H1 (cell line): Measurements from ENCODE around the gene RTF1. TPM values are rescaled to one million over a fixed set of nuclear protein-coding genes. Genes with fewer than 3 reads are reported as not detected.

ENCODE experiments used
- CTCF ChIA-PET: fragments of 300-600 bp; sonication (Branson Sonifier 250); formaldehyde crosslinking; loops from one replicate; lab custom pipeline; 2021; ENCODE audit not compliant: partially characterized antibody; lab: Charles Lee
- POLR2A ChIA-PET: fragments of 300-600 bp; sonication (Branson Sonifier 250); formaldehyde crosslinking; loops from one replicate; lab custom pipeline; 2021; ENCODE audit warnings: inconsistent platforms; ENCODE audit not compliant: partially characterized antibody; lab: Charles Lee
- DNase-seq, 2 experiments: peaks; one replicate each; pipeline versions ENCODE4 v3.0.0 to v3.0.0-alpha.2; 2010 to 2022; ENCODE audit warnings: low spot score in 2 of 2, low read depth in 1 of 2, mixed read lengths in 1 of 2
- FAIRE-seq: peaks from 2 replicates; lab custom pipeline; 2011; peaks lifted over from hg19 to GRCh38; lab: Jason Lieb, UNC
- H2AFZ ChIP-seq: 2 replicates; pipeline ENCODE4 v1.8.1; 2012; ENCODE audit warnings: low read length, inconsistent platforms
- H2AK5ac ChIP-seq: 2 replicates; pipeline ENCODE4 v1.6.1; 2013; ENCODE audit warnings: low read depth, low read length
- H2BK120ac ChIP-seq: replicated peaks from 2 replicates; pipeline ENCODE3; 2013; ENCODE audit warnings: low read depth, low read length, inconsistent platforms
- H2BK12ac ChIP-seq: 2 replicates; pipeline ENCODE4 v1.6.1; 2013; ENCODE audit warnings: low read depth, low read length
- H2BK15ac ChIP-seq: 2 replicates; pipeline ENCODE4 v1.6.1; 2013; ENCODE audit warnings: low read length
- H2BK20ac ChIP-seq: 2 replicates; pipeline ENCODE4 v1.6.1; 2013; ENCODE audit warnings: low read length
- H2BK5ac ChIP-seq: 2 replicates; pipeline ENCODE4 v1.6.1; 2013; ENCODE audit warnings: low read depth, low read length
- H3K14ac ChIP-seq: 2 replicates; pipeline ENCODE4 v1.6.1; 2013; ENCODE audit warnings: inconsistent platforms; ENCODE audit not compliant: insufficient read length
- H3K18ac ChIP-seq: 2 replicates; pipeline ENCODE4 v1.6.1; 2013; ENCODE audit warnings: low read length; ENCODE audit errors: extremely low read depth
- H3K23ac ChIP-seq: 2 replicates; pipeline ENCODE4 v1.6.1; 2013; ENCODE audit warnings: inconsistent platforms; ENCODE audit not compliant: insufficient read length
- H3K23me2 ChIP-seq: 2 replicates; pipeline ENCODE4 v1.6.1; 2013; ENCODE audit warnings: low read depth, low read length
- H3K27ac ChIP-seq: 2 replicates; pipeline ENCODE4 v1.6.1; 2011; ENCODE audit warnings: low read depth, low read length, inconsistent platforms
- H3K27me3 ChIP-seq, 4 experiments: replicated peaks in 1 of 4; 1 replicate in 1 of 4; 2 replicates in 3 of 4; pipeline versions ENCODE4 v1.6.1 to v1.8.1; 2011 to 2013; ENCODE audit warnings: low read length in 3 of 4, mild to moderate bottlenecking in 3 of 4, inconsistent platforms in 2 of 4, mixed read lengths in 2 of 4, moderate library complexity in 1 of 4; ENCODE audit not compliant: control insufficient read depth in 3 of 4, insufficient read depth in 3 of 4; ENCODE audit errors: extremely low read depth in 1 of 4
- H3K36me3 ChIP-seq, 4 experiments: 2 replicates each; pipeline versions ENCODE4 v1.6.1 to v1.8.1; 2011 to 2013; ENCODE audit warnings: mild to moderate bottlenecking in 4 of 4, low read length in 3 of 4, moderate library complexity in 2 of 4, control low read depth in 1 of 4, inconsistent platforms in 1 of 4; ENCODE audit not compliant: insufficient read depth in 4 of 4, control insufficient read depth in 2 of 4
- H3K4ac ChIP-seq: replicated peaks from 2 replicates; pipeline ENCODE3; 2013; ENCODE audit warnings: low read length, low read depth, mixed read lengths, inconsistent platforms; ENCODE audit not compliant: insufficient read length
- H3K4me1 ChIP-seq, 4 experiments: replicated peaks in 1 of 4; 1 replicate in 1 of 4; 2 replicates in 3 of 4; pipeline versions ENCODE4 v1.6.1 to v1.8.1; 2011 to 2013; ENCODE audit warnings: low read length in 3 of 4, inconsistent platforms in 2 of 4, mixed read lengths in 1 of 4; ENCODE audit not compliant: insufficient read depth in 4 of 4, control insufficient read depth in 3 of 4
- H3K4me2 ChIP-seq, 2 experiments: 2 replicates each; pipeline versions ENCODE4 v1.6.1 to v1.8.1; 2011 to 2013; ENCODE audit warnings: low read depth in 2 of 2, low read length in 2 of 2, control low read depth in 1 of 2, inconsistent platforms in 1 of 2, mild to moderate bottlenecking in 1 of 2; ENCODE audit not compliant: insufficient read depth in 1 of 2
- H3K4me3 ChIP-seq, 4 experiments: fragments of 200-600, 300-600 bp in 1 of 4; sonication (generic), shearing (Covaris generic), sonication (Bioruptor Twin) in 1 of 4; 2 replicates each; pipeline versions ENCODE4 v1.5.1 to v1.8.1; 2011 to 2016; ENCODE audit warnings: low read length in 4 of 4, low read depth in 3 of 4, control low read depth in 2 of 4, inconsistent platforms in 2 of 4, mild to moderate bottlenecking in 2 of 4, mixed read lengths in 1 of 4, moderate library complexity in 1 of 4; ENCODE audit not compliant: insufficient read depth in 2 of 4; ENCODE audit errors: extremely low read depth in 1 of 4
- H3K56ac ChIP-seq: replicated peaks from 2 replicates; pipeline ENCODE3; 2013; ENCODE audit warnings: low read depth, mild to moderate bottlenecking, mixed read lengths, low read length, inconsistent platforms; ENCODE audit not compliant: insufficient read length
- H3K79me1 ChIP-seq: 2 replicates; pipeline ENCODE4 v1.6.1; 2013; ENCODE audit warnings: low read depth, low read length, control low read depth
- H3K79me2 ChIP-seq, 2 experiments: 2 replicates each; pipeline versions ENCODE4 v1.6.1 to v1.8.1; 2012 to 2013; ENCODE audit warnings: low read length in 2 of 2, mild to moderate bottlenecking in 2 of 2, inconsistent platforms in 1 of 2; ENCODE audit not compliant: insufficient read depth in 2 of 2, control insufficient read depth in 1 of 2
- H3K9ac ChIP-seq, 4 experiments: replicated peaks in 1 of 4; 1 replicate in 1 of 4; 2 replicates in 3 of 4; pipeline versions ENCODE4 v1.6.1 to v1.8.1; 2011 to 2013; ENCODE audit warnings: low read depth in 3 of 4, low read length in 3 of 4, control low read depth in 2 of 4, mild to moderate bottlenecking in 2 of 4, moderate library complexity in 2 of 4, inconsistent platforms in 1 of 4; ENCODE audit errors: extremely low read depth in 1 of 4
- H3K9me3 ChIP-seq, 2 experiments: 2 replicates each; pipeline versions ENCODE4 v1.6.1 to v1.8.1; 2012 to 2013; ENCODE audit warnings: mild to moderate bottlenecking in 2 of 2, moderate library complexity in 2 of 2, control low read depth in 1 of 2, inconsistent platforms in 1 of 2, low read depth in 1 of 2, low read length in 1 of 2, mixed read lengths in 1 of 2; ENCODE audit not compliant: insufficient read depth in 2 of 2
- H4K20me1 ChIP-seq, 2 experiments: replicated peaks in 1 of 2; 2 replicates each; pipeline versions ENCODE3 to v1.8.1; 2011 to 2013; ENCODE audit warnings: inconsistent platforms in 2 of 2, low read length in 2 of 2, mild to moderate bottlenecking in 1 of 2; ENCODE audit not compliant: insufficient read depth in 2 of 2, control insufficient read depth in 1 of 2
- H4K5ac ChIP-seq: 2 replicates; pipeline ENCODE4 v1.6.1; 2013; ENCODE audit warnings: low read length, low read depth, mixed read lengths, inconsistent platforms; ENCODE audit not compliant: insufficient read length
- H4K8ac ChIP-seq: 2 replicates; pipeline ENCODE4 v1.8.0; 2013; ENCODE audit warnings: mild to moderate bottlenecking, moderate library complexity, low read length, inconsistent platforms; ENCODE audit not compliant: insufficient read depth; ENCODE audit errors: extremely low read depth
- H4K91ac ChIP-seq: replicated peaks from 2 replicates; pipeline ENCODE3; 2013; ENCODE audit warnings: low read length, mixed read lengths, inconsistent platforms; ENCODE audit not compliant: insufficient read length
- WGBS, 2 experiments: shearing (Covaris generic) in 1 of 2; methylation state at CpG; one replicate each; pipeline versions ENCODE4 v1.1.6 to v1.1.7; 2013 to 2015; ENCODE audit warnings: low lambda C conversion rate in 2 of 2, mixed read lengths in 2 of 2, inconsistent platforms in 1 of 2, low coverage in 1 of 2, missing lambda C conversion rate in 1 of 2; ENCODE audit not compliant: insufficient replicate concordance in 2 of 2, insufficient coverage in 1 of 2, insufficient read length in 1 of 2; ENCODE audit errors: extremely low coverage in 1 of 2, missing lambda C conversion rate in 1 of 2; 5-methylcytosine and 5-hydroxymethylcytosine counted together
- polyA plus RNA-seq, 7 experiments: library from polyadenylated mRNA; depleted of rRNA in 3 of 7; stranded (reverse) in 5 of 7; unstranded in 2 of 7; fragments of >200 nt in 5 of 7; fragments of 200-250 nt in 2 of 7; gene quantifications; 1 replicate in 5 of 7; 2 replicates in 1 of 7; 4 replicates in 1 of 7; pipeline versions ENCODE4 v1.2.1 to v1.2.3, GENCODE V29; 2011 to 2013; ENCODE audit warnings: missing spikeins in 2 of 7, mixed read lengths in 2 of 7
- total RNA-seq: library from RNA; stranded (reverse); fragmentation: NEBNext Ultra II Directional; extraction: Animal tissue kit (Norgen Biotek cat#: 25700); gene quantifications from 2 replicates; pipeline ENCODE4 v1.2.1, GENCODE V29; 2021

RTF1 gene
- total and polyA plus RNA-seq, 2 of the 8 experiments (the other 6 are each of a cell fraction or from before 2014, with no cell fraction given) = 22.6 to 47.7 TPM

DNA sequence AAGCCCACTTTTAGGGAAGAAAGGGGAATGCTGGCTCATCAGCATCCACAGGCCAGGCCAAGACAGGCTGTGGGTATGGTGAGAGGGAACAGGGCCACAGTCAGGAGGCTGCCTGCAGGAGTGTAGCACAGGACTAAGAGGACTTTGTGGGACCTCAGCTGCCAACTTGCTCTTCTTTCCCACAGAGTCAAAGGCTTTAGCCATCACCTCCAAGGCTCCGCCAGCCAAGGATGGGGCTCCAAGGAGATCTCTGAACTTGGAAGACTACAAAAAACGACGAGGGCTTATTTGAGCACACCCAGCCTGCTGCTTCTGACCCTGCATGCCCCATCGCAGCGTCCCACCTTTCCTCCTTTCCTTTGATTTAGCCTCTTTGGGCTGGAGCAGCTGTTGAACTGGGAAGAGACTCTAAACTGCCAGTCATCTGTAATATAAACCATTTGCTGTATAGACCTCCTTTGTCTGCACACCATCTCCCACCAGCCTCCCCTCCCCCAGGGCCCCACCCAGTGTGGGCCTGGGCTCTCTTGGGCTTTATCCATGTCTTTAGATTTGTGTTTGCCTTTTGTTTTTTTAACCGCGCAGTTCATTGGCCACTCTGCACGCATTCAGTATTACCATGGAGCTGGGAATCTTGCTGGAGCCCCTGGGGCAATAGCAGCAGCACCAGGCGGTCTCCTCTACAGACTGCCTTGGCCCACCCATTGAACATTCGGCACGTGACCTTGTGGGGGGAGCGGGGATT is 63.7 kb downstream of the RTF1 start:
- no peak overlapping the region for H3K18ac ChIP-seq
- no peak overlapping the region for H3K14ac ChIP-seq
- no peak overlapping the region for H2BK12ac ChIP-seq
- H3K27me3 ChIP-seq = no peaks in the 10 kb centered on the region
- H3K36me3 ChIP-seq = peaks cover 32 to 59% (median 44%) of the 10 kb centered on the region in 4 experiments
- no peak overlapping the region for H3K4me2 ChIP-seq
- ChIA-PET POLR2A (no interaction called here), CTCF (interaction anchor here (1.3 to 5.1 kb wide), 5 partner anchors 9 to 26 kb away, joined by 3 to 30 read pairs (median 7); no protein-coding TSS in a partner anchor)
- no peak overlapping the region; the same call in 1 of the 2 replicates for H2BK5ac ChIP-seq
- H4K91ac ChIP-seq = no peak overlapping the region
- no peak overlapping the region; a peak in 1 of 7 replicates for H3K9ac ChIP-seq
- WGBS, 2 experiments = 89% methylated on average over 10 of the region's 12 CpGs; no CpG with 5 or more reads in 1 of the 2 experiments
- FAIRE-seq (no peak), DNase-seq (no peak)
- H4K8ac ChIP-seq = no peak overlapping the region
- H3K79me1 ChIP-seq = no peaks in the 10 kb centered on the region
- H3K56ac ChIP-seq = no peak overlapping the region
- no peaks in the 10 kb centered on the region for H4K20me1 ChIP-seq
- no peak overlapping the region for H2AK5ac ChIP-seq
- H2AFZ ChIP-seq = no peak overlapping the region
- no peak overlapping the region for H4K5ac ChIP-seq
- H2BK120ac ChIP-seq = no peak overlapping the region
- H2BK20ac ChIP-seq = no peak overlapping the region
- H3K4me1 ChIP-seq = no peaks in the 10 kb centered on the region; a peak in 1 of 7 replicates
- H2BK15ac ChIP-seq = no peak overlapping the region
- H3K4ac ChIP-seq = no peak overlapping the region
- no peaks in the 10 kb centered on the region for H3K79me2 ChIP-seq
- no peaks in the 10 kb centered on the region for H3K23me2 ChIP-seq
- no peak overlapping the region for H3K23ac ChIP-seq
- H3K9me3 ChIP-seq = no peaks in the 10 kb centered on the region
- H3K27ac ChIP-seq = no peak overlapping the region; the same call in 1 of the 2 replicates
- no peak overlapping the region for H3K4me3 ChIP-seq
